Mesendoderm (in vitro differentiated cells): ENCODE results near the gene NEGR1.

Experiments
- DNase-seq: peaks from one replicate; pipeline ENCODE4 v3.0.0; 2013
- H2AK5ac ChIP-seq: 2 replicates; pipeline ENCODE4 v1.6.1; 2013; ENCODE audit warnings: low read length, inconsistent platforms
- H2BK120ac ChIP-seq: 2 replicates; pipeline ENCODE4 v1.6.1; 2013; ENCODE audit warnings: low read depth, mild to moderate bottlenecking, low read length, moderate library complexity, mixed read lengths
- H2BK15ac ChIP-seq: replicated peaks from 2 replicates; pipeline ENCODE4 v1.6.1; 2013; ENCODE audit warnings: low read depth, mild to moderate bottlenecking, moderate library complexity
- H2BK5ac ChIP-seq: 2 replicates; pipeline ENCODE4 v1.6.1; 2013; ENCODE audit warnings: low read length, inconsistent platforms
- H3K18ac ChIP-seq: 2 replicates; pipeline ENCODE4 v1.6.1; 2013; ENCODE audit warnings: mild to moderate bottlenecking, low read length, mixed read lengths
- H3K23ac ChIP-seq: one replicate; pipeline ENCODE4 v1.6.1; 2013; ENCODE audit warnings: low read length
- H3K27ac ChIP-seq: 2 replicates; pipeline ENCODE4 v1.5.1; 2013; ENCODE audit warnings: low read depth, mild to moderate bottlenecking, inconsistent platforms, low read length, moderate library complexity
- H3K27me3 ChIP-seq: 2 replicates; pipeline ENCODE4 v1.6.1; 2013; ENCODE audit warnings: low read length, control low read depth, mild to moderate bottlenecking, inconsistent platforms; ENCODE audit not compliant: insufficient read depth, poor library complexity
- H3K36me3 ChIP-seq: 2 replicates; pipeline ENCODE4 v1.6.1; 2013; ENCODE audit warnings: low read length, inconsistent platforms; ENCODE audit not compliant: control insufficient read depth, insufficient read depth
- H3K4ac ChIP-seq: one replicate; pipeline ENCODE4 v1.6.1; 2013; ENCODE audit warnings: low read depth, mild to moderate bottlenecking, low read length, moderate library complexity
- H3K4me1 ChIP-seq: 2 replicates; pipeline ENCODE4 v1.6.1; 2013; ENCODE audit warnings: low read depth, low read length, inconsistent platforms; ENCODE audit not compliant: control insufficient read depth
- H3K4me2 ChIP-seq: 2 replicates; pipeline ENCODE4 v1.6.1; 2013; ENCODE audit warnings: low read length
- H3K4me3 ChIP-seq: 2 replicates; pipeline ENCODE4 v1.5.1; 2013; ENCODE audit warnings: mild to moderate bottlenecking, low read length
- H3K56ac ChIP-seq: one replicate; pipeline ENCODE4 v1.6.1; 2013; ENCODE audit warnings: low read length
- H3K79me1 ChIP-seq: 2 replicates; pipeline ENCODE4 v1.6.1; 2013; ENCODE audit warnings: low read length, inconsistent platforms
- H3K79me2 ChIP-seq: 2 replicates; pipeline ENCODE4 v1.6.1; 2013; ENCODE audit warnings: mild to moderate bottlenecking, low read length; ENCODE audit not compliant: control insufficient read depth, insufficient read depth
- H3K9ac ChIP-seq: 2 replicates; pipeline ENCODE4 v1.6.1; 2013; ENCODE audit warnings: low read length, inconsistent platforms
- H4K5ac ChIP-seq: one replicate; pipeline ENCODE4 v1.6.1; 2013; ENCODE audit warnings: low read length
- H4K8ac ChIP-seq: one replicate; pipeline ENCODE4 v1.6.1; 2013; ENCODE audit warnings: low read depth, mild to moderate bottlenecking, control low read depth, low read length, moderate library complexity
- whole genome bisulfite sequencing: extraction: QIAGEN DNeasy Blood & Tissue Kit; methylation state at CpG from one replicate; pipeline ENCODE4 v1.1.7; 2013; ENCODE audit warnings: low lambda C conversion rate, missing lambda C conversion rate; ENCODE audit not compliant: insufficient coverage; ENCODE audit errors: extremely low coverage; 5-methylcytosine and 5-hydroxymethylcytosine counted together

Gene NEGR1

DNA sequence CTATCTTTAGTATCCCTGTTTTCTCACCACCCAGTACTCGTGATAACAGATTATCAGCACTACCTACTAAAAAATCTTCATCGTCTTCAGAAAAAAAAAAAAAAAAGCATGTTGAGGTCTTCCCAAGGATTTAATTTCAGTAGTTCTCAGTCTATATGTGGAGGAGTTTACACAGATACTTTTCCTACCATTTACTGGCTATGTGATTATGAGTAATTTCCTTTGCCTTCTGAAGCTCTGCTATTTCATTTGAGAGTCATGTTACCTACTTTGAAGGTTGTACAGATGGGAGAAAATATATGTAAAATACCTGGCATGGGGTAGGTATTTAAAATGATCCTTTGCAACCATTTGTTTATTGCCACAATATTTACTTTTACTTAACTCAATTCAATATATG is 399.7 kb downstream of the NEGR1 start:
- H3K9ac ChIP-seq = no peak overlapping the region
- H3K23ac ChIP-seq = no peak overlapping the region
- H3K79me2 ChIP-seq = no peaks in the 10 kb centered on the region
- H4K8ac ChIP-seq = no peak overlapping the region
- H3K56ac ChIP-seq = no peak overlapping the region
- no peaks in the 10 kb centered on the region for H3K27me3 ChIP-seq
- no peaks in the 10 kb centered on the region for H3K79me1 ChIP-seq
- H3K36me3 ChIP-seq = no peaks in the 10 kb centered on the region
- no peak overlapping the region for H2AK5ac ChIP-seq
- no CpG with 5 or more reads among the region's 2 CpGs for WGBS
- no peak overlapping the region for H3K4me3 ChIP-seq
- no peak overlapping the region for H3K18ac ChIP-seq
- H2BK120ac ChIP-seq = no peak overlapping the region
- H3K27ac ChIP-seq = no peak overlapping the region
- no peaks in the 10 kb centered on the region for H3K4me1 ChIP-seq
- no peak overlapping the region for H3K4me2 ChIP-seq
- H3K4ac ChIP-seq = no peak overlapping the region
- no peak overlapping the region for H2BK15ac ChIP-seq
- H4K5ac ChIP-seq = no peak overlapping the region
- no peak overlapping the region for H2BK5ac ChIP-seq
- DNase-seq = no peak

DNA sequence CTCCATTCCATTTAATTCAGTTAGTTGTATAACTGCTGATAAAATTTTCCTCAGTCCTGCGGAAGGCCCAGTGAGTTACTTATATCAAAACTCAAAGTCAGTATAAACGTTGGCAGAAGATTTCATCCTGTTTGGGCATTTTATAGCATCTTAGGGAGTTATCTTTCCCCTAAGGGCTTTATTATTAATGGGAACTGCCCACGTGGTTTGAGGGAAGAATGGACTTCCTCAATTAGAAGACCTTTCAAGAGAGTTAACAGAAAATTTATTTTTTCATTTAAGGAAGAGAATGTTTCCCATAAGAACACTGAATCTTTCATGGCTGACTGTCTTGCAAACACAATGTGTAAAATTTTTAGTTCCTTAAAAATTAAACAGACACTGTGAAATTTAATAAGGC is 400.1 kb downstream of the NEGR1 start:
- H3K36me3 ChIP-seq = no peaks in the 10 kb centered on the region
- H2BK15ac ChIP-seq = no peak overlapping the region
- no peak overlapping the region for H3K4me3 ChIP-seq
- no peaks in the 10 kb centered on the region for H3K79me2 ChIP-seq
- H2BK120ac ChIP-seq = no peak overlapping the region
- no peak overlapping the region for H4K8ac ChIP-seq
- no peak overlapping the region for H3K4me2 ChIP-seq
- no peaks in the 10 kb centered on the region for H3K79me1 ChIP-seq
- H2BK5ac ChIP-seq = no peak overlapping the region
- no peak overlapping the region for H3K27ac ChIP-seq
- DNase-seq = no peak
- WGBS = no CpG with 5 or more reads among the region's 3 CpGs
- H3K4ac ChIP-seq = no peak overlapping the region
- H3K27me3 ChIP-seq = no peaks in the 10 kb centered on the region
- no peak overlapping the region for H3K56ac ChIP-seq
- H3K9ac ChIP-seq = no peak overlapping the region
- H2AK5ac ChIP-seq = no peak overlapping the region
- H3K4me1 ChIP-seq = no peaks in the 10 kb centered on the region
- no peak overlapping the region for H3K23ac ChIP-seq
- no peak overlapping the region for H4K5ac ChIP-seq
- H3K18ac ChIP-seq = no peak overlapping the region

DNA sequence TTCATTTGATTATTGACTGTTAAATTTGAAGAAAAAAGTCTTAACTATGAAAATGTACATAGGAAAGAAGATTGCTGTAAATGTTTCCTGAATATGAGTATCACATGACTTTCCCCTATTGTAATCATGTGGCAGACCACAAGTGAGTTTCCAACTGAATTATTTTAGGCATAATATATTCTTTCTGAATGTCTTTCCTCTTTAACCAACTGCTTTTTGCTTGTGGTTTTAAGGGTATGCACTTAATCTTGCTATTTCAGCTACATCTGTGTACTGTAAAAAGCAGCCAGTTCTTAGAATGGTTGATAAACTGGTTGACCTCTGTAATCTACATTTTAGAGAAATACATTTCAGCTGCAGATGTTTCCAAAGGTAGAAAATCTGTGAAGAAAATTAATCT is 400.7 kb downstream of the NEGR1 start:
- H2BK120ac ChIP-seq = no peak overlapping the region
- no peak overlapping the region for H4K5ac ChIP-seq
- H3K27me3 ChIP-seq = no peaks in the 10 kb centered on the region
- no peaks in the 10 kb centered on the region for H3K36me3 ChIP-seq
- no peak overlapping the region for H3K9ac ChIP-seq
- no peak for DNase-seq
- H3K18ac ChIP-seq = no peak overlapping the region
- no peak overlapping the region for H3K4me3 ChIP-seq
- H2AK5ac ChIP-seq = no peak overlapping the region
- no peaks in the 10 kb centered on the region for H3K79me2 ChIP-seq
- no peak overlapping the region for H4K8ac ChIP-seq
- H3K56ac ChIP-seq = no peak overlapping the region
- H3K4me1 ChIP-seq = no peaks in the 10 kb centered on the region
- no peak overlapping the region for H2BK5ac ChIP-seq
- no peak overlapping the region for H3K27ac ChIP-seq
- H3K4ac ChIP-seq = no peak overlapping the region
- no peak overlapping the region for H3K23ac ChIP-seq
- H3K4me2 ChIP-seq = no peak overlapping the region
- H3K79me1 ChIP-seq = no peaks in the 10 kb centered on the region
- no peak overlapping the region for H2BK15ac ChIP-seq

DNA sequence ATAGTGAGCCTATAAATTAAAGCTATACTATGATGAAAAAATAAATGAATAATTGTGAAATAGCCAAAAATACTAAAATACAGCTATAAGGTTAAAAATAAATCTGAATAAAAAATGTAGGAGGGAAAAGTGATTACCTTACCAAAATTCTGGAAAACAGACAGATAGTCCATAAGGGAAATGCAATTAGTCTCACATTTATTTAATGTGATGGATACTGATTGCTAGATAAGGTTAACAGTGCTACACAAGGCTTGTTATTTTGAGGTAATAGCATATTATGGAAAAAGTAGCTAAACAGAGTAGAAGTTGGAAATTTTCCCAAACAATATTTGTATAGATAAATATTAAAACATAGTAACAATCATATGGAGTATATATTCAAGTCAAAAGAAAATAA is 413.0 kb downstream of the NEGR1 start:
- H3K4me3 ChIP-seq = no peak overlapping the region
- no peaks in the 10 kb centered on the region for H3K79me1 ChIP-seq
- H3K9ac ChIP-seq = no peak overlapping the region
- no peak overlapping the region for H3K27ac ChIP-seq
- no peak overlapping the region for H3K4me2 ChIP-seq
- no peaks in the 10 kb centered on the region for H3K36me3 ChIP-seq
- no peaks in the 10 kb centered on the region for H3K79me2 ChIP-seq
- no peak overlapping the region for H2BK5ac ChIP-seq
- H2BK120ac ChIP-seq = no peak overlapping the region
- no peak for DNase-seq
- no peak overlapping the region for H3K4ac ChIP-seq
- H3K18ac ChIP-seq = no peak overlapping the region
- H3K27me3 ChIP-seq = no peaks in the 10 kb centered on the region
- no peak overlapping the region for H4K8ac ChIP-seq
- H3K56ac ChIP-seq = no peak overlapping the region
- no peak overlapping the region for H2BK15ac ChIP-seq
- H3K4me1 ChIP-seq = no peaks in the 10 kb centered on the region
- H3K23ac ChIP-seq = no peak overlapping the region
- no peak overlapping the region for H2AK5ac ChIP-seq
- H4K5ac ChIP-seq = no peak overlapping the region

DNA sequence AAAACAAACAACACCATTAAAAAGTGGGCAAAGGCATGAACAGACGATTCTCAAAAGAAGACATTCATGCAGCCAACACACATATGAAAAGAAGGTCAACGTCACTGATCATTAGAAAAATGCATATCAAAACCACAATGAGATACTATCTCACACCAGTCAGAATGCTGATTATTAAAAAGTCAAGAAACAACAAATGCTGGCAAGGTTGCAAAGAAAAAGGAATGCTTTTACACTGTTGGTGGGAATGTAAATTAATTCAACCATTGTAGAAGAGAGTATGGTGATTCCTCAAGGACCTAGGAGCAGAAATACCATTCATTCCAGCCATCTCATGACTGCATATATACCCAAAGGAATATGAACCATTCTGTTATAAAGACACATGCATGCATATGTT is 419.6 kb downstream of the NEGR1 start:
- Histone ChIP-seq H3K4me3 (no peak overlapping the region), H3K79me1 (no peaks in the 10 kb centered on the region), H2BK15ac (no peak overlapping the region), H3K56ac (no peak overlapping the region), H4K5ac (no peak overlapping the region), H4K8ac (no peak overlapping the region), H3K9ac (no peak overlapping the region), H3K18ac (no peak overlapping the region), H3K4ac (no peak overlapping the region), H3K27ac (no peak overlapping the region), H3K4me2 (no peak overlapping the region), H2BK120ac (no peak overlapping the region), H2BK5ac (no peak overlapping the region), H3K4me1 (no peaks in the 10 kb centered on the region), H3K23ac (no peak overlapping the region), H3K36me3 (no peaks in the 10 kb centered on the region), H2AK5ac (no peak overlapping the region), H3K27me3 (no peaks in the 10 kb centered on the region), H3K79me2 (no peaks in the 10 kb centered on the region)
- no peak for DNase-seq
- WGBS = no CpG with 5 or more reads among the region's 2 CpGs

DNA sequence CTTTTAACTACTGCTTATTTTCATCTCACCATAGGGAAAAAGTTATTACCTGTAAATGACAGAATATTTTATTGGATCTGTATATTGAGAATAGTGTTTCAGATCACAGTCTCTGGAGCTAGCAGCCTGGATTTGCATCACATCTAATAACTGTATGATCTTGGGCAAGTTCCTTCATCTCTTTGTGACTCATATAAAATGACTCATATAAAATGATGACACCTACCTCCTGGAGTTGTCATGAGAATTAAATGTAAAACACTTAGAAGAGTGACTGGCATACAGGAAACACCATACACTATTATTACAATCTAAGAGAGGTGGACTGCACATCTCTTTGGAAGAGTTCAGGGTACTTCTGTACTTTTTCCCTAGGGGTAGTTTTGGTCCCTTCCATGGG is 421.3 kb downstream of the NEGR1 start:
- no peak overlapping the region for H3K18ac ChIP-seq
- no peak overlapping the region for H2BK120ac ChIP-seq
- no peaks in the 10 kb centered on the region for H3K27me3 ChIP-seq
- no peak overlapping the region for H4K8ac ChIP-seq
- H3K23ac ChIP-seq = no peak overlapping the region
- no peak overlapping the region for H3K4me3 ChIP-seq
- DNase-seq = no peak
- H2BK15ac ChIP-seq = no peak overlapping the region
- no peak overlapping the region for H3K27ac ChIP-seq
- H3K4me1 ChIP-seq = no peaks in the 10 kb centered on the region
- no peak overlapping the region for H2BK5ac ChIP-seq
- H3K79me1 ChIP-seq = no peaks in the 10 kb centered on the region
- H3K4me2 ChIP-seq = no peak overlapping the region
- no peak overlapping the region for H3K9ac ChIP-seq
- no peak overlapping the region for H3K4ac ChIP-seq
- no peaks in the 10 kb centered on the region for H3K36me3 ChIP-seq
- H3K56ac ChIP-seq = no peak overlapping the region
- no peaks in the 10 kb centered on the region for H3K79me2 ChIP-seq
- no peak overlapping the region for H4K5ac ChIP-seq
- H2AK5ac ChIP-seq = no peak overlapping the region
